Astrocyte of the spinal cord (primary cell): ENCODE data around the gene PLD5.
"Not testable (repeated sequence)": the region's sequence is repeated elsewhere in the genome, so short reads cannot be mapped to it uniquely, and the experiment has no call there.

Experiments
- DNase-seq: peaks from one replicate; pipeline ENCODE4 v3.0.0; 2011; ENCODE audit warnings: low read depth, low spot score
- H3K4me3 ChIP-seq: 2 replicates; pipeline ENCODE4 v1.5.1; 2011; ENCODE audit warnings: low read depth, mild to moderate bottlenecking, low read length, moderate library complexity
- CTCF ChIP-seq: IDR thresholded peaks from 2 replicates; pipeline ENCODE4 v1.5.1; 2012; ENCODE audit warnings: low read depth, mild to moderate bottlenecking, low read length, inconsistent platforms
- in situ Hi-C: cut with HindIII; loops from 2 replicates; pipeline ENCODE4 v1.10.0; 2017; ENCODE audit warnings: low sequenced_read_pairs

PLD5 gene

GRCh38 chr1:242196914-242197313, 327.6 kb downstream of the PLD5 start:
- TF ChIP-seq CTCF: no peak
- in situ Hi-C loops: no loop called here
- no peak overlapping the region for H3K4me3 ChIP-seq
- no peak for DNase-seq

GRCh38 chr1:242196101-242196500, 328.4 kb downstream of the PLD5 start:
- H3K4me3 ChIP-seq: no peak overlapping the region
- TF ChIP-seq CTCF: no peak
- in situ Hi-C loops: no loop called here
- no peak for DNase-seq

- no peak overlapping the region for H3K4me3 ChIP-seq
- in situ Hi-C loops: no loop called here
- DNase-seq: no peak
- no peak for TF ChIP-seq CTCF
Observed at GRCh38 chr1:242189591-242189990, 334.9 kb downstream of the PLD5 start.

- TF ChIP-seq CTCF: no peak
- in situ Hi-C loops: no loop called here
- DNase-seq: no peak
- no peak overlapping the region for H3K4me3 ChIP-seq
Observed at GRCh38 chr1:242187816-242188215, 336.7 kb downstream of the PLD5 start.

GRCh38 chr1:242187171-242187570, 337.3 kb downstream of the PLD5 start:
- no peak for DNase-seq
- TF ChIP-seq CTCF: no peak
- no peak overlapping the region for H3K4me3 ChIP-seq
- in situ Hi-C loops: no loop called here

- in situ Hi-C loops: no loop called here
- H3K4me3 ChIP-seq: no peak overlapping the region
- no peak for DNase-seq
- TF ChIP-seq CTCF: no peak
Observed at GRCh38 chr1:242185731-242186130, 338.8 kb downstream of the PLD5 start.

- TF ChIP-seq CTCF: no peak
- no peak for DNase-seq
- H3K4me3 ChIP-seq: no peak overlapping the region
- in situ Hi-C loops: no loop called here
Observed at GRCh38 chr1:242184955-242185354, 339.5 kb downstream of the PLD5 start.

GRCh38 chr1:242179767-242180166, 344.7 kb downstream of the PLD5 start:
- DNase-seq, H3K4me3 ChIP-seq, in situ Hi-C loops: not testable (repeated sequence)
